Epithelial cell of proximal tubule (primary cell): ENCODE results near the gene SLC6A12. TPM values are rescaled to one million over a fixed set of nuclear protein-coding genes. Genes with fewer than 3 reads are reported as not detected.

Source experiments
- DNase-seq: peaks from one replicate; pipeline ENCODE4 v3.0.0-alpha.2; 2011; ENCODE audit warnings: low read depth
- H3K4me3 ChIP-seq: 2 replicates; pipeline ENCODE4 v1.5.1; 2011; ENCODE audit warnings: low read depth, mild to moderate bottlenecking, low read length
- total RNA-seq: library from RNA; depleted of rRNA; stranded (reverse); fragments of >200 nt; gene quantifications from 2 replicates; pipeline ENCODE4 v1.2.3, GENCODE V29; 2015
- TF ChIP-seq, protein P1 (sequence below): conservative IDR thresholded peaks from 2 replicates; pipeline ENCODE4 v1.5.1; 2012; ENCODE audit warnings: low read depth, mild to moderate bottlenecking, low read length

The SLC6A12 gene
- total RNA-seq, 1 donor from 2014 or later: not detected

DNA sequence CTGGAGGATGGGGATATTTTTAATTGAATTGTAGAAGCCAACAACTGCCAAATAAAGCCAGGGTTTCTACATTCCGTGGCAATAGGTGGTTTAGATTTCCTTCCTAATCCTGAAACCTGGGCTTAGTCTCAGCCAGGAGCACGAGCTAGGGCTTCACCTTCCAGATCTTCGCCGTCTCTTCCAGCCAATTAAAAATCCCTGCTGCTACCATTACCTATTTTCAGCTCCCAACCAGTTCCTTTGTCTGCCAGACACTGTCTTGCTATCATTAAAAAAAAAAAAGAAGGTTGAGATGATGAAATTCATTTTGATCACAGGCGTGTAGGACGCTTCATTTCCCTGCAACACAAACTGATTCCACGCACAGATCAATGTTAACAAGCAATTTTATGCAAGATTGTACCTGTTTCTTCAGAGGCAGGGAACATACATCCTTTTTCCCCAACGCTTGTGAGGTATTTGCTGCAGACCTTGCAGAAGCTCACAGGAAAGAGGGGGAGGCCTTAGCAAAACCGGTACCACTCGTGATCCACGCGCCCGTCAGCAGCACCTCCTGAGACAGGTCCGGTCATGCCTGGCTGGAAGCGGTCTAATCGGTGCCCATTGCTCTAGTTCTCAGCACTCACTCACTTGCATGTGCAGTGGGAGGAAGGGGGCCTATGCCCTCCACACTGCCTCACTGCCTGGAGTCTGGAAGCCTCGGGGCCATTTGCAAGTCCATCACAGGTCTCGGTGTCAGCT, 65.1 kb downstream of the SLC6A12 start:
- DNase-seq: no peak
- no peak overlapping the region for H3K4me3 ChIP-seq
- TF ChIP-seq, protein P1, sequence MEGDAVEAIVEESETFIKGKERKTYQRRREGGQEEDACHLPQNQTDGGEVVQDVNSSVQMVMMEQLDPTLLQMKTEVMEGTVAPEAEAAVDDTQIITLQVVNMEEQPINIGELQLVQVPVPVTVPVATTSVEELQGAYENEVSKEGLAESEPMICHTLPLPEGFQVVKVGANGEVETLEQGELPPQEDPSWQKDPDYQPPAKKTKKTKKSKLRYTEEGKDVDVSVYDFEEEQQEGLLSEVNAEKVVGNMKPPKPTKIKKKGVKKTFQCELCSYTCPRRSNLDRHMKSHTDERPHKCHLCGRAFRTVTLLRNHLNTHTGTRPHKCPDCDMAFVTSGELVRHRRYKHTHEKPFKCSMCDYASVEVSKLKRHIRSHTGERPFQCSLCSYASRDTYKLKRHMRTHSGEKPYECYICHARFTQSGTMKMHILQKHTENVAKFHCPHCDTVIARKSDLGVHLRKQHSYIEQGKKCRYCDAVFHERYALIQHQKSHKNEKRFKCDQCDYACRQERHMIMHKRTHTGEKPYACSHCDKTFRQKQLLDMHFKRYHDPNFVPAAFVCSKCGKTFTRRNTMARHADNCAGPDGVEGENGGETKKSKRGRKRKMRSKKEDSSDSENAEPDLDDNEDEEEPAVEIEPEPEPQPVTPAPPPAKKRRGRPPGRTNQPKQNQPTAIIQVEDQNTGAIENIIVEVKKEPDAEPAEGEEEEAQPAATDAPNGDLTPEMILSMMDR: no peak

DNA sequence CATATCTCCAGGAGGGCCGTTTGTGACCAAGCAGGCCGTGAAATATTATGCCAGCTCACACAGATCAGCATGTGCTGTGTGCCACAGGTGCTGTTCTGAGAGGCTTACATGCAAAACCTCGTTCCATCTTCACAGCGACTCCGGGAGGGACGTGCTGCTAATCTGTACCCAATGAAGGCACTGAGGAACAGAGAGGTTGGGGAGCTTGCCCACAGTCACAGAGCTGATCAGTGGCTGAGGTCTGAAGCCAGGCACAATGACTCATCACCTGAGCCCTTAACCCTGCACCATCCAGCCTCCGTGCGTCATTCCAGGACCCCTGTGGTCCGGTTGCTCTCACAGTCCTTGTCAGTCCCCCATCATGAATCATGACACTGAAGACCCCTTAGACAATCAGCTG, 66.7 kb downstream of the SLC6A12 start:
- no peak for DNase-seq
- no peak overlapping the region for H3K4me3 ChIP-seq
- TF ChIP-seq, protein P1: no peak

DNA sequence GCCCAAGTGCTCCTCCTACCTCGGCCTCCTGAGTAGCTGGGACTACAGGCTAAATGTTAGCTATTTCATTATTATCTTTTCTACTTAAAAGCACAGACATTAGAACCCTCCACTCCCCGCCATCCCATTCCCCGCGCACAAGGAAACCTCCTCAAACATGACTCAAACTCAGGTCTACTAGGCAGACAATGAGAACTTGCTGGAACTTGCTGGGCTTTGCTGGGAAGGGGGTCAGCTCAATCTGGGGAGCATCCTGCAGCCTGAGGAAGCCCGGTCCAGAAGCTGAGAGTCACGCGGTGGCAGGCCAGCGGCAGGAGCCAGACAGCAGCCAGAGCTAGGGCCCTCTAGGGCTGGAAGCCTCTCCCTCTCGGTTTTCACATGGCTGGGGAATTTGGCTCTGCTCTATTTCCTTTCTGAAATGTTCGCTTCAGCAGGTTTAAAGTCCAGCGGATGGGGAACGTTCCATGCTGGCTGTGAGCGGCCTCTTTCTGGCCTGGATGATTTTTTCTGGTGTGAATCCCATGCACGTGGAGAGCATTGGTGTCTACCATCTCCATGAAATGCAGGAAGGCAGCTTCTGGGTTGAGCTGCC, 68.5 kb downstream of the SLC6A12 start:
- H3K4me3 ChIP-seq: no peak overlapping the region
- peak; percentile 67 for DNase-seq
- TF ChIP-seq, protein P1: peak; percentile 14

DNA sequence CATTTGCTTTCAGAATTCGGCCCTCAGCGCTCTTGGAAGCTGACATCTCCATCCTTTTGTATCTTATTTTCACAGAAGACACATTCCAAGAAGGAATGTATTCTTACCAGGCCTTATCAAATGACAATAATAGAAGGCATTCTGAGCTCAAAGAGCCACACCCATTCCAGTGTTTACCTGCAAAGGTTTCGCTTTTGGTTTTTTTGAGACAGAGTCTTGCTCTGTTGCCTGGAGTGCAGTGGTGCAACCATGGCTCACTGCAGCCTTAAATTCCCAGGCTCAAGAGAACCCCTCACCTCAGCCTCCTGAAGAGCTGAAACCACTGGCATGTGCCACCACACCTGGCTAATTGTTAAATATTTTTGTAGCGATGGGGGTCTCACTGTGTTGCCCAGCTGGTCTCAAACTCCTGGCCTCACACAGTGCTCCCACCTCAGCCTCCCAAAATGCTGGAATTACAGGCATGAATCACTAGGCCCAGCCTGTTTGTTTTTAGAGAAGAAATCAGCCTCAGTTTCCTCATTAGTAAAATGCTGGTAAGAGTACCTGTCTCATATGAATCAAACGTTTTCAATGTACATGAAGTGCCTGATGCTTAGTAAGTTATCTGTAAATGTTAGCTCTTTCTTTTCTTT, 69.2 kb downstream of the SLC6A12 start:
- DNase-seq: no peak
- H3K4me3 ChIP-seq: no peak overlapping the region
- TF ChIP-seq, protein P1: no peak

DNA sequence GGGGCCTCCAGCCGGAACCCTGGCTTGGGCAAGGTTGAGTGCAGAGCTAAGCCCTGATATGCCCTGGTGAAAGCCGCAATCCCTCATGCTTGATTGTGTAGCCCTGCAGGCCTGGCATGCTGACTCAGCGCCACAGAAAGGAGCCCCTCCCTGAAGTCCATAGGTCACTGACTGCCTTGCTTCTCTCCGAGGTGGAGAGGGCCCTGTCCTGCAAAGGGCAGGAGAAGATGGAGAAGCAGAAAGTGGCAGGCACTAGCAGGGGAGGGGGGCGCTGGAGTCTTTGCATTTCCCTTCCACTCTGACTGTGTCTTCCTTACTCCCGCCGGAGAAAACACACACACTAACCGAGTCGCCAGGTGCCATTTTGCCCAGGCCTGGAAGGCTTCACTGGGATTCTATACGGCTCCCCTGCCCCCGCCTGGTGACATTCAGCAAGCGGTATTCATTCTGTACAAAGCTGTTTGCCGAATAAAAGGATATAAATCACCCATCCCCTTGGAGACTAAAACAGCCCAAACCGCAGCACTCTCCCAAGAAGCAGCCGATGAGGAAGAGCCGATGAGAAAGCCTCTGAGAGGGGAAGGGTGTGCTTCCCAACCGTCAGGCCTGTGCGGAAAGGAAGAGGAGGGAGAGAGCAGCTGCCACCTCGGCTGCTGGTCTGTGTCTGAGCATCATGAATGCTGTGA, 69.8 kb downstream of the SLC6A12 start:
- TF ChIP-seq, protein P1: no peak
- no peak for DNase-seq
- no peak overlapping the region for H3K4me3 ChIP-seq

DNA sequence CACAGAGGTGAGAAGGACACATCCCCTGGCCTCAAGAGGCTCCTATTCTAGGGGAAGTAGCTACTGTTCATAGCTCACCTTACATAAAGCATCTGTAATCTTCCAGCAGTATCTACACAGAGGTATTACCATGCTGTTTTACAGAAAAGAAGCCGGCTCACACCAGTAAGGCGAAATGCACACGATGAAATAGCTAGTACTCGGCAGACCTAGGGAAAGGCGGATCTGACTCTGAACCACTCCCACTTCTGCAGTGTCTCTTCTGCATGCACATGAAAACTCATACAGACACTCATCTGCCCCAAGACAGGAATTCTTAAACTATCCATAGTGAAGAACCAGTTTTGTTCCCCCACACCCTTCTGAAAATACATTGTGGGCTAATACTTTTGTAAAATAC, 73.8 kb downstream of the SLC6A12 start:
- TF ChIP-seq, protein P1: no peak
- H3K4me3 ChIP-seq: no peak overlapping the region
- no peak for DNase-seq

Other genes starting within 250 kb of the SLC6A12 start
- 0.22 and 1.3 TPM in 2 replicates for gene IQSEC3, start 147.4 kb downstream of the SLC6A12 start, total RNA-seq
- gene SLC6A13, start 48.7 kb upstream of the SLC6A12 start, total RNA-seq: 0.22 TPM in 1 of 2 replicates, not detected in the other
- gene KDM5A, start 175.2 kb upstream of the SLC6A12 start, total RNA-seq: 20.8 and 32.5 TPM in 2 replicates
- 9.5 and 14.0 TPM in 2 replicates for gene CCDC77, start 187.5 kb upstream of the SLC6A12 start, total RNA-seq
- gene B4GALNT3, start 245.8 kb upstream of the SLC6A12 start, total RNA-seq: 5.0 and 7.1 TPM in 2 replicates